ENCODE data around the gene VPS37B.

The VPS37B gene

DNA sequence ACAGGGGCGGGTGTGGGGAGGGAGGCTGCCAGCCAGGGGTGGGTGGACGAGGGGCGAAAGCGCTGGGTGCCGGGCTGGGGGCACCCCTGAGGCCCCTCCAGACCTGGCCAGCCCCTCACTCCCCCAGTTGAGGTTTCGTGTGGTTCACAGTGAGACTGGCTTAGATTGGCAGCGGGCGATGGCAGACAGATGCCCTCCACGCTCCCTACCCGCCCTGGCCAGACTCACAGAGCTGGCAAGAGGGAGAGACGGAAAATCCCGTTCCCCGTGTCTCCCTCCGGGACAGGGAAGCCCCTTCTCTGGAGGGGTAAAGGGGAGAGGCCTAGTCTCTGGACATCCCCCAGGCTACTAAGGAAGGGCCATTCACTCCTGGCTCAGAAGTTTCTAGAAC, 33.2 kb upstream of the VPS37B start:
- no peak for DNase-seq
- peaks cover 0 to 35% (median 3%) of the 10 kb centered on the region in 3 donors for H3K36me3 ChIP-seq
- no peaks in the 10 kb centered on the region for H3K27me3 ChIP-seq
- H3K27ac ChIP-seq: no peak overlapping the region
- no peaks in the 10 kb centered on the region for H3K4me1 ChIP-seq
- TF ChIP-seq, protein P1, sequence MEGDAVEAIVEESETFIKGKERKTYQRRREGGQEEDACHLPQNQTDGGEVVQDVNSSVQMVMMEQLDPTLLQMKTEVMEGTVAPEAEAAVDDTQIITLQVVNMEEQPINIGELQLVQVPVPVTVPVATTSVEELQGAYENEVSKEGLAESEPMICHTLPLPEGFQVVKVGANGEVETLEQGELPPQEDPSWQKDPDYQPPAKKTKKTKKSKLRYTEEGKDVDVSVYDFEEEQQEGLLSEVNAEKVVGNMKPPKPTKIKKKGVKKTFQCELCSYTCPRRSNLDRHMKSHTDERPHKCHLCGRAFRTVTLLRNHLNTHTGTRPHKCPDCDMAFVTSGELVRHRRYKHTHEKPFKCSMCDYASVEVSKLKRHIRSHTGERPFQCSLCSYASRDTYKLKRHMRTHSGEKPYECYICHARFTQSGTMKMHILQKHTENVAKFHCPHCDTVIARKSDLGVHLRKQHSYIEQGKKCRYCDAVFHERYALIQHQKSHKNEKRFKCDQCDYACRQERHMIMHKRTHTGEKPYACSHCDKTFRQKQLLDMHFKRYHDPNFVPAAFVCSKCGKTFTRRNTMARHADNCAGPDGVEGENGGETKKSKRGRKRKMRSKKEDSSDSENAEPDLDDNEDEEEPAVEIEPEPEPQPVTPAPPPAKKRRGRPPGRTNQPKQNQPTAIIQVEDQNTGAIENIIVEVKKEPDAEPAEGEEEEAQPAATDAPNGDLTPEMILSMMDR (IDR thresholded peaks at IDR 0.05): no peak
- no peaks in the 10 kb centered on the region for H3K9me3 ChIP-seq
- intact Hi-C loops (cut with DNase I; ENCODE audit: low total_unique reads): no loop called here
- H3K4me3 ChIP-seq: no peak overlapping the region

DNA sequence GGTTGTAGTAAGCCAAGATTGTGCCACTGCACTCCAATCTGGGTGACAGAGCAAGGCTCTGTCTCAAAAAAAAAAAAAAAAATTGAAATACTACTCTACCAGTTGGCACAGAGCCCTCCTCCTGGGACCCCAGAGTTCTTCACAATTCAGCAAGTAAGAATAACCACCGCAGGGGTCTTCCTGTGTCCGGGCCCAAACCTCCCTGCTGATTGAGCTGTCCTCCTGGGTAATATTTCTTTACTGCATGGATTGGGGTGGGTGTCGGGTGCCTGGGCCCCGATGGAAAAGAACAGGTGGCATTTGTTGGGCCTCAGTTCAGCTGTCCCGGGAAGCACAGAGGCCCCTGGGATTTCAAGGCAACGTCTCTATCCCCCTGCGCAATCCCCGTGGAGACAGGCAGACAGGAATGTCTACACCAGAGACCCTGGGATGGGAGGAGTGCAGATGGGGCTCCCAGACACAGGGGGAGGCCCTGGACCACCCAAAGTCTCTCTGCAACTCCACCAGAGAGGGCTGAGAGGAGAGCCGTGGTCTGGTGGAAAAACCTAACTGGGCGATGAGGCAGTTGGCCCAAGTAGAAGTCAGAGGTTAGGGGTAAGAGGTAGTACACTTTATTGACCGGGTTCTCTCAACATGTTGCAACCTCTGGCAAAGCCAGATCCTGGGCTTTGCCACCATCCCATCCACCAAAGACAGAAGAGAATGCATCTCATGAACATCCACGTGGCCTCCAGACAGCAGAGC, 32.7 kb upstream of the VPS37B start:
- DNase-seq: no peak
- Histone ChIP-seq H3K4me3 (no peak overlapping the region), H3K36me3 (peaks cover 0 to 35% (median 3%) of the 10 kb centered on the region in 3 donors), H3K27me3 (no peaks in the 10 kb centered on the region), H3K27ac (no peak overlapping the region), H3K9me3 (no peaks in the 10 kb centered on the region), H3K4me1 (no peaks in the 10 kb centered on the region)
- intact Hi-C loops (cut with DNase I; ENCODE audit: low total_unique reads): no loop called here
- TF ChIP-seq, protein P1 (IDR thresholded peaks at IDR 0.05): no peak

DNA sequence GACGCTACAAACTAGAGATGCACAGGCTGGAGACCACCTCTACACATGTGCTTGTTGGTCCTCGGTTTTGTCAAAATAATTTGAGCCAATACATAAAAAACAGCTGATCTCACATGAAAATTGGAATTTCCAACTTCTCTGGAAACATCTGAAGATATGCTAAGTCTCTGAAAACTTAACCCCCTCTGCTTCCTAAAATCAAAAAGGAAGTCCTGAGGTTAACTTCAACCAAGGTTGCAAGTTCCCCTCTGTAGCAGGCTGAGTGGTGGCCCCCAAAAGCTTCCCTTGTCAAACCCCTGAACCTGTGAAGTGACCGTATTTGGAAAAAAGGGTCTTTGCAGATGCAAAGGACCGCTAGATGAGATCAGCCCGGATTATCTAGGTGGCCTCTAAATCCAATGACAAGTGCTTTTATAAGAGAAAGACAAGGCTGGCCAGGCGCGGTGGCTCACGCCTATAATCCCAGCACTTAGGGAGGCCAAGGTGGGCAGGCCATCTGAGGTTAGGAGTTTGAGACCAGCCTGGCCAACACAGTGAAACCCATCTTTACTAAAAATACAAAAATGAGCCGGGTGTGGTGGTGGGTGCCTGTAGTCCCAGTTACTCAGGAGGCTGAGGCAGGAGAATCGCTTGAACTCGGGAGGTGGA, 32.0 kb upstream of the VPS37B start:
- peaks cover 0 to 31% (median 3%) of the 10 kb centered on the region in 3 donors for H3K36me3 ChIP-seq
- no peaks in the 10 kb centered on the region for H3K4me1 ChIP-seq
- no peak overlapping the region for H3K4me3 ChIP-seq
- H3K27me3 ChIP-seq: no peaks in the 10 kb centered on the region
- no peak overlapping the region for H3K27ac ChIP-seq
- DNase-seq: no peak
- intact Hi-C loops (cut with DNase I; ENCODE audit: low total_unique reads): no loop called here
- TF ChIP-seq, protein P1 (IDR thresholded peaks at IDR 0.05): no peak
- H3K9me3 ChIP-seq: no peaks in the 10 kb centered on the region

DNA sequence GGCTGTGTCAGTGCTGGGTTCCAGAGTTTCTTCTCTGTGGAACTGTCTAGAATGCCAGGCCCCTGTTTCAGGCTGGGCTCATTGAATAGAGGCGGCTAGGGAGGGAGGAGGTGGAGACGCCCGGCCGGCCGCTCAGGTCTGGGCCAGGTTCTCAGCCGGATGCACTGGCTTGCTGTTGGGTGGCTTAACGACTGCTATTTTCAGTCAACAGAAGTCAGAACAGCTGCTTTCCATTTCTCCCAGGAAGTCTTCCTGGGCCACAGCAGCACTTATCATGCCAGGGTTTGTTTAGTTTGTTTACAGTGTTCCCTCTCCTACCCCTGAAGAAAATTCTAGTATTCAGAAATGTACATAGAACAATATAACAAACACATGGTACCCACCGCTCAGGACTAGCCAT, 26.0 kb upstream of the VPS37B start:
- TF ChIP-seq, protein P1 (IDR thresholded peaks at IDR 0.05): no peak
- Histone ChIP-seq H3K27me3 (no peaks in the 10 kb centered on the region), H3K36me3 (no peaks in the 10 kb centered on the region), H3K4me1 (peaks cover 0 to 14% (median 13%) of the 10 kb centered on the region in 4 donors), H3K27ac (no peak overlapping the region), H3K9me3 (no peaks in the 10 kb centered on the region), H3K4me3 (no peak overlapping the region)
- no peak for DNase-seq
- intact Hi-C loops (cut with DNase I; ENCODE audit: low total_unique reads): no loop called here

DNA sequence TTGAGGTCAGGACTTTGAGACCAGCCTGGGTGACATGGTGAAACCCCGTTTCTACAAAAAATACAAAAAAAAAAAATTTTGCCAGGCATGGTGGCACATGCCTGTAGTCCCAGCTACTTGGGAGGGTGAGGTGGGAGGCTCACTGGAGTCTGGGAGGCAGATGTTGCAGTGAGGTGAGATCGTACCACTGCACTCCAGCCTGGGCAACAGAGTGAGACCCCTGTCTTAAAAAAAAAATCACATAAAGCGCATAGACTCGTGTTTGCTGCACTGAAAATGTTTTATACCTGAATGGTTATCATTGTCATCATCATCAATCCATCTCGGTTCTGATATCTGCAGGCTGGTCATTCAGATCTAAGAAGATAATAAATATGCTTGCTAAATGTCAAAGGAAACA, 24.8 kb upstream of the VPS37B start:
- Histone ChIP-seq H3K4me3 (no peak overlapping the region), H3K9me3 (no peaks in the 10 kb centered on the region), H3K27me3 (no peaks in the 10 kb centered on the region), H3K36me3 (no peaks in the 10 kb centered on the region), H3K4me1 (peaks cover 0 to 14% (median 13%) of the 10 kb centered on the region in 4 donors), H3K27ac (no peak overlapping the region)
- TF ChIP-seq, protein P1 (IDR thresholded peaks at IDR 0.05): no peak
- intact Hi-C loops (cut with DNase I; ENCODE audit: low total_unique reads): no loop called here
- no peak for DNase-seq
